K562 (cell line): Measurements from ENCODE around the gene TRAK1. TPM values are rescaled to one million over a fixed set of nuclear protein-coding genes. Genes with fewer than 3 reads are reported as not detected.

ENCODE experiments used
- ATAC-seq: fragments of 200-7000 bp; cut with Tn5 transposase; 3 replicates; pipeline ENCODE4 v1.9.1; 2020; ENCODE audit warnings: moderate library complexity
- BruUV-seq: library from RNA; stranded (reverse); fragments of 400-500 nt; replicated peaks from 2 replicates; lab custom pipeline; 2021; lab: Mats Ljungman, UMichigan
- CTCF ChIA-PET: fragments of 300-600 bp; formaldehyde crosslinking; extraction: SDS; loops from one replicate; lab custom pipeline; 2021; ENCODE audit warnings: low intra/inter-chr PET ratio; lab: Yijun Ruan, JAX
- POLR2A ChIA-PET: fragments of 300-600, 350-650 bp; sonication (Branson Sonifier 250); formaldehyde crosslinking; extraction: SDS; loops from one replicate; lab custom pipeline; 2021; ENCODE audit warnings: antibody characterized with exemption, inconsistent platforms; lab: Yijun Ruan, JAX
- DNase-seq, 4 experiments: peaks; one replicate each; pipeline versions ENCODE4 v3.0.0 to v3.0.0-alpha.2; 2011 to 2018; ENCODE audit warnings: low spot score in 3 of 4, mixed read lengths in 3 of 4; ENCODE audit errors: extremely low read depth in 1 of 4
- FAIRE-seq: peaks from 2 replicates; lab custom pipeline; 2011; peaks lifted over from hg19 to GRCh38; lab: Jason Lieb, UNC
- H2AFZ ChIP-seq: 2 replicates; pipeline ENCODE4 v1.6.0; 2011; ENCODE audit warnings: low read depth, low read length, control low read depth, inconsistent platforms
- H3K27ac ChIP-seq: fragments of 200-600 bp; 3 replicates; pipeline ENCODE4 v1.8.0; 2011; ENCODE audit warnings: low read depth, mild to moderate bottlenecking, control low read depth, inconsistent platforms, low read length, moderate library complexity, mixed read lengths; ENCODE audit errors: extremely low read depth
- H3K27me3 ChIP-seq, 2 experiments: fragments of 300-600 bp in 1 of 2; 2 replicates in 1 of 2; 3 replicates in 1 of 2; pipeline versions ENCODE4 v1.6.0 to v1.8.0; 2011; ENCODE audit warnings: inconsistent platforms in 2 of 2, low read length in 2 of 2, mild to moderate bottlenecking in 1 of 2, mixed read lengths in 1 of 2, moderate library complexity in 1 of 2; ENCODE audit not compliant: control insufficient read depth in 2 of 2, insufficient read depth in 2 of 2
- H3K36me3 ChIP-seq: fragments of 300-600 bp; 3 replicates; pipeline ENCODE4 v1.8.0; 2011; ENCODE audit warnings: mild to moderate bottlenecking, low read length, inconsistent platforms; ENCODE audit not compliant: control insufficient read depth, insufficient read depth
- H3K4me1 ChIP-seq, 2 experiments: fragments of 200-600 bp in 1 of 2; replicated peaks in 1 of 2; 2 replicates in 1 of 2; 3 replicates in 1 of 2; pipeline versions ENCODE4 v1.5.1 to v1.8.0; 2011; ENCODE audit warnings: inconsistent platforms in 2 of 2, low read length in 2 of 2, mild to moderate bottlenecking in 1 of 2, mixed read lengths in 1 of 2, moderate library complexity in 1 of 2; ENCODE audit not compliant: control insufficient read depth in 2 of 2, insufficient read depth in 2 of 2
- H3K4me2 ChIP-seq: 2 replicates; pipeline ENCODE4 v1.6.1; 2011; ENCODE audit warnings: low read length, control low read depth, inconsistent platforms, mixed read lengths; ENCODE audit not compliant: insufficient read depth
- H3K4me3 ChIP-seq: fragments of 200-600 bp; sonication (generic), shearing (Covaris generic); 2 replicates; pipeline ENCODE4 v1.5.1; 2016; ENCODE audit warnings: control low read depth, inconsistent platforms
- H3K79me2 ChIP-seq: fragments of 200-600 bp; 3 replicates; pipeline ENCODE4 v1.8.0; 2011; ENCODE audit warnings: low read length, inconsistent platforms; ENCODE audit not compliant: control insufficient read depth, insufficient read depth
- H3K9ac ChIP-seq, 2 experiments: 2 replicates each; pipeline versions ENCODE4 v1.6.0 to v1.6.1; 2011; ENCODE audit warnings: low read depth in 2 of 2, low read length in 2 of 2, control low read depth in 1 of 2, inconsistent platforms in 1 of 2, mild to moderate bottlenecking in 1 of 2, mixed read lengths in 1 of 2; ENCODE audit not compliant: insufficient read depth in 1 of 2
- H3K9me1 ChIP-seq: one replicate; pipeline ENCODE4 v1.6.0; 2011; ENCODE audit warnings: inconsistent platforms, mild to moderate bottlenecking, low read length, moderate library complexity; ENCODE audit not compliant: control insufficient read depth, insufficient read depth
- H3K9me3 ChIP-seq: replicated peaks from 2 replicates; pipeline ENCODE4 v1.5.1; 2011; ENCODE audit warnings: low read depth, low read length, inconsistent platforms; ENCODE audit not compliant: control insufficient read depth, insufficient read depth
- H4K20me1 ChIP-seq: replicated peaks from 2 replicates; pipeline ENCODE4 v1.6.1; 2011; ENCODE audit warnings: low read length, inconsistent platforms, mixed read lengths; ENCODE audit not compliant: control insufficient read depth, insufficient read depth
- AFF4 ChIP-seq: sonication (generic); formaldehyde crosslinking; IDR thresholded peaks from 2 replicates; pipeline ENCODE4 v1.8.0; 2023; ENCODE audit warnings: mild to moderate bottlenecking, missing genetic modification reagents
- ARID3A ChIP-seq: IDR thresholded peaks from 2 replicates; pipeline ENCODE4 v1.6.1; 2012; ENCODE audit warnings: low read depth, low read length, improper control_type of control experiment, borderline replicate concordance
- HDAC3 ChIP-seq: fragments of 450-650 bp; IDR thresholded peaks from 2 replicates; pipeline ENCODE4 v1.6.1; 2018; ENCODE audit warnings: borderline replicate concordance, mild to moderate bottlenecking, moderate library complexity; ENCODE audit not compliant: partially characterized antibody
- KDM1A ChIP-seq, 2 experiments: fragments of 450-650 bp; IDR thresholded peaks; 2 replicates each; pipeline ENCODE4 v1.6.1; 2016; ENCODE audit warnings: mild to moderate bottlenecking in 2 of 2
- MEF2A ChIP-seq: IDR thresholded peaks from 2 replicates; pipeline ENCODE4 v1.6.1; 2011; ENCODE audit warnings: low read depth, mild to moderate bottlenecking, low read length, moderate library complexity; ENCODE audit not compliant: control insufficient read depth
- RFX5 ChIP-seq: IDR thresholded peaks from 2 replicates; pipeline ENCODE4 v1.6.1; 2011; ENCODE audit warnings: low read depth, mild to moderate bottlenecking, improper control_type of control experiment, low read length
- SLC30A9 ChIP-seq: fragments of 250-450 bp; sonication (Bioruptor Pico); IDR thresholded peaks from 2 replicates; pipeline ENCODE4 v1.8.0; 2022; ENCODE audit warnings: mild to moderate bottlenecking, moderate library complexity
- SP2 ChIP-seq: IDR thresholded peaks from 2 replicates; pipeline ENCODE4 v1.6.1; 2011; ENCODE audit warnings: mild to moderate bottlenecking, low read depth, low read length, moderate library complexity; ENCODE audit not compliant: poor library complexity, severe bottlenecking; ENCODE audit errors: extremely low read depth
- SREBF1 ChIP-seq: fragments of 150-350 bp; IDR thresholded peaks from 2 replicates; pipeline ENCODE4 v1.6.1; 2014; ENCODE audit warnings: antibody characterized with exemption, low read depth, low read length, borderline replicate concordance
- STAT5B ChIP-seq: fragments of 250-450 bp; sonication (Bioruptor Pico); IDR thresholded peaks from 2 replicates; pipeline ENCODE4 v1.8.0; 2021; ENCODE audit warnings: mild to moderate bottlenecking, inconsistent platforms
- U2AF1 ChIP-seq: fragments of 200-400 bp; formaldehyde crosslinking; optimal IDR thresholded peaks from 2 replicates; pipeline ENCODE3; 2017; ENCODE audit warnings: mild to moderate bottlenecking, low read depth, low read length, moderate library complexity
- ZC3H4 ChIP-seq: sonication (generic); formaldehyde crosslinking; IDR thresholded peaks from 2 replicates; pipeline ENCODE4 v1.9.0; 2021; ENCODE audit warnings: missing genetic modification reagents, borderline replicate concordance
- ZNF23 ChIP-seq: fragments of 250-450 bp; sonication (Bioruptor Pico); IDR thresholded peaks from 2 replicates; pipeline ENCODE4 v1.4.0; 2020; ENCODE audit warnings: mild to moderate bottlenecking
- ZNF431 ChIP-seq: sonication (generic); formaldehyde crosslinking; IDR thresholded peaks from 2 replicates; pipeline ENCODE4 v1.8.0; 2022; ENCODE audit warnings: mild to moderate bottlenecking, missing genetic modification reagents
- ZNF583 ChIP-seq: fragments of 250-450 bp; sonication (Bioruptor Pico); IDR thresholded peaks from 2 replicates; pipeline ENCODE4 v1.4.0; 2020
- ZNF766 ChIP-seq: fragments of 200-800 bp; sonication (Bioruptor generic); conservative IDR thresholded peaks from 2 replicates; pipeline ENCODE4 v1.6.1; 2016; ENCODE audit warnings: missing genetic modification characterization, missing compliant biosample characterization
- ZNF77 ChIP-seq: fragments of 250-450 bp; sonication (Bioruptor Pico); IDR thresholded peaks from 2 replicates; pipeline ENCODE4 v1.5.0; 2020
- WGBS: fragments of 100-300 bp; shearing (Covaris generic); methylation state at CpG from one replicate; pipeline ENCODE4 v1.1.6; 2016; ENCODE audit warnings: low coverage, mixed read lengths; ENCODE audit not compliant: insufficient coverage; ENCODE audit errors: missing lambda C conversion rate; 5-methylcytosine and 5-hydroxymethylcytosine counted together
- in situ Hi-C: fragments of 300-500 bp; cut with MboI; formaldehyde crosslinking; loops from 4 replicates; pipeline ENCODE4 v1.15.0; 2018; ENCODE audit warnings: inconsistent platforms, mixed read lengths
- intact Hi-C: fragments of 100-400 bp; cut with micrococcal nuclease; formaldehyde crosslinking; loops from 2 replicates; pipeline ENCODE4 v1.14.2; 2022
- polyA plus RNA-seq, 8 experiments: library from polyadenylated mRNA; depleted of rRNA in 4 of 8; stranded (reverse) in 5 of 8; unstranded in 3 of 8; fragments of >200 nt; fragmentation: Nextera tagmentation in 2 of 8; fragmentation: Illumina TruSeq in 1 of 8; extraction: Ambion mirVana in 2 of 8; extraction: Trizol in 1 of 8; gene quantifications; 2 replicates each; pipeline versions ENCODE4 v1.2.1 to v1.2.3, GENCODE V29; 2011 to 2014; ENCODE audit warnings: inconsistent platforms in 1 of 8, missing spikeins in 1 of 8
- total RNA-seq, 7 experiments: library from RNA; depleted of rRNA in 6 of 7; stranded (reverse); fragments of >200 nt in 6 of 7; fragmentation: Illumina TruSeq in 2 of 7; extraction: Trizol in 2 of 7; gene quantifications; 2 replicates each; pipeline versions ENCODE4 v1.2.1 to v1.2.3, GENCODE V29; 2011 to 2021; ENCODE audit warnings: low replicate concordance in 1 of 7

TRAK1 gene
- total and polyA plus RNA-seq, 9 of the 15 experiments (the other 6 are each of a cell fraction or from before 2014, with no cell fraction given), result 5.3 to 28.5 (median 17.5) TPM

GRCh38 chr3:42187936-42188335 lies 96.8 kb downstream of the TRAK1 start:
- Histone ChIP-seq H3K4me3 (no peak overlapping the region), H3K36me3 (peaks cover 18% of the 10 kb centered on the region; the same call in 2 of the 3 replicates), H3K79me2 (no peaks in the 10 kb centered on the region), H3K9me1 (no peaks in the 10 kb centered on the region), H4K20me1 (no peaks in the 10 kb centered on the region; the same call in none of the 2 replicates), H3K9ac (no peak overlapping the region), H3K27ac (no peak overlapping the region), H2AFZ (no peak overlapping the region), H3K4me2 (no peak overlapping the region), H3K9me3 (no peaks in the 10 kb centered on the region), H3K4me1 (no peaks in the 10 kb centered on the region), H3K27me3 (no peaks in the 10 kb centered on the region)
- intact Hi-C loops, result no loop called here
- no TSS peak for BruUV-seq
- ChIA-PET CTCF (no interaction called here), POLR2A (interaction anchor here (1.5 kb wide), 1 partner anchor 10 kb away, joined by 3 read pairs; no protein-coding TSS in a partner anchor)
- in situ Hi-C loops, result no loop called here
- DNase-seq (no peak), ATAC-seq (no peak), FAIRE-seq (no peak)
- WGBS, result 81% methylated on average over 9 of the region's 9 CpGs
- TF ChIP-seq AFF4 (CRISPR knock-in tag) (no peak), ZNF431 (CRISPR knock-in tag) (no peak), ZNF77 (no peak), ZNF23 (CRISPR knock-in tag) (no peak), HDAC3 (no peak), SP2 (no peak), U2AF1 (no peak), SREBF1 (no peak), KDM1A (IDR thresholded peaks at IDR 0.05) (no peak), ZC3H4 (CRISPR knock-in tag) (no peak), MEF2A (no peak), ZNF583 (no peak), SLC30A9 (CRISPR knock-in tag) (no peak), ZNF766 (CRISPR knock-in tag) (no peak), STAT5B (CRISPR knock-in tag) (no peak), RFX5 (no peak), ARID3A (no peak)
